A549 (cell line): ENCODE data around the gene SSNA1.

Experiments used
- MYC ChIP-seq: IDR thresholded peaks from 2 replicates; pipeline ENCODE4 v1.6.1; 2012; ENCODE audit warnings: mild to moderate bottlenecking, inconsistent platforms, low read length, improper control_type of control experiment, borderline replicate concordance
- POLR2A ChIP-seq: IDR thresholded peaks from 2 replicates; pipeline ENCODE4 v1.6.1; 2012; ENCODE audit warnings: mild to moderate bottlenecking, low read length
- TF ChIP-seq, protein P1 (sequence below): fragments of 250-450 bp; sonication (Bioruptor Pico); IDR thresholded peaks from 2 replicates; pipeline ENCODE4 v1.5.0; 2020; ENCODE audit warnings: low read depth, mild to moderate bottlenecking, moderate library complexity

DNA sequence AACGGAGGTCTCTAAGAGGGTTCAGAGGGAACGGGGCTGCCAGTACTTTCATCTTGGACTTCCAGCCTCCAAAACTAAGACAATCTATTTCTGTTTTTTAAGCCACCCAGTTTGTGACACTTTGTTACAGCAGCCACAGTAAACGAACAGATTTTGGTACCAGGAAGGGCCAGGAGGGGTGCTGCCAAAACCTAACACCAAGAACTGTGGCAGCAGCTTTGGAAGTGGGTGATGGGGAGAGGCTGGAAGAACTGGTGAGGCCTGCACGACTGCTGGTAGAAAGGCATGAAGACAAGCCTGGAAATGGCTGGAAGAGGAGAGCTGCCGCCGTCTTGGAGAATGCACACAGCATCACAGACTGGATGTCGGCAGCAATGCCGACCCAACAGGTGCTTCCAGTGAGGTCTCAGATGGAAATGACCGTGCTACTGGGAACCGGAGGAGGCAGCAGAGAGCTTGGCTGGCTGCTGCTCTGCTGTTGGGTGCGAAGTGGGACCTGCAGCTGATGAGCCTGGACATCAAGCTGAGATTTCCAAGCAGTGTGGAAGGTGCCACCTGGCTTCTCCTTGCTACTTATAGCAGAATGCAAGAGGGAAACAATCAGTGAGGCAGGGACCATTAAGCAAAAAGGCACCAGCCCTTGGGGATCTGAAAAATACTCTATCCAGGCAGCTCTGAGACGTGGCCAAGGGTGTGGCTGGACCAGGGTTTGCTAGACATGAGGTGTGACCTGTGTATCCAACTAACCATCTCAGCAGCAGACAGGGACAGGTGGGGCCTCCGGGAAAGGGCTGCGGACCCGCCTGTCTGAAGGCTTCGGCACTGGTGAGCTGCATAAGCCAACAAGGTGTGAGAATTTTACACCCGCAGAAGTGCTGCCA lies 11.9 kb upstream of the SSNA1 start:
- no peak for TF ChIP-seq MYC
- TF ChIP-seq POLR2A, result no peak
- TF ChIP-seq, protein P1, sequence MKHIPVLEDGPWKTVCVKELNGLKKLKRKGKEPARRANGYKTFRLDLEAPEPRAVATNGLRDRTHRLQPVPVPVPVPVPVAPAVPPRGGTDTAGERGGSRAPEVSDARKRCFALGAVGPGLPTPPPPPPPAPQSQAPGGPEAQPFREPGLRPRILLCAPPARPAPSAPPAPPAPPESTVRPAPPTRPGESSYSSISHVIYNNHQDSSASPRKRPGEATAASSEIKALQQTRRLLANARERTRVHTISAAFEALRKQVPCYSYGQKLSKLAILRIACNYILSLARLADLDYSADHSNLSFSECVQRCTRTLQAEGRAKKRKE (CRISPR knock-in tag), result no peak
